HepG2 (cell line): ENCODE data around the gene ZFPL1. TPM values are rescaled to one million over a fixed set of nuclear protein-coding genes. Genes with fewer than 3 reads are reported as not detected.

Experiments
- HNRNPH1 ChIP-seq: fragments of 200-400 bp; formaldehyde crosslinking; optimal IDR thresholded peaks from 2 replicates; pipeline ENCODE3; 2017; ENCODE audit warnings: mild to moderate bottlenecking, low read depth, low read length
- MIER2 ChIP-seq: IDR thresholded peaks from 2 replicates; pipeline ENCODE4 v1.6.1; 2016; ENCODE audit warnings: missing biosample characterization, missing genetic modification reagents
- NCOR1 ChIP-seq: fragments of 200-600 bp; sonication (generic); IDR thresholded peaks from 2 replicates; pipeline ENCODE4 v1.7.0; 2017; ENCODE audit warnings: antibody characterized with exemption, low read length, borderline replicate concordance
- NFKBIZ ChIP-seq: IDR thresholded peaks from 2 replicates; pipeline ENCODE4 v1.6.1; 2018; ENCODE audit warnings: missing genetic modification reagents, missing compliant biosample characterization
- REL ChIP-seq: sonication (generic); formaldehyde crosslinking; conservative IDR thresholded peaks from 2 replicates; pipeline ENCODE4 v1.8.0; 2022; ENCODE audit warnings: mild to moderate bottlenecking, missing genetic modification reagents, moderate library complexity
- RNF2 ChIP-seq: fragments of 450-650 bp; conservative IDR thresholded peaks from 2 replicates; pipeline ENCODE4 v1.6.1; 2016; ENCODE audit warnings: low read depth
- SIX4 ChIP-seq: sonication (generic); formaldehyde crosslinking; IDR thresholded peaks from 2 replicates; pipeline ENCODE4 v1.4.0; 2020; ENCODE audit warnings: missing genetic modification reagents
- TRIM22 ChIP-seq: fragments of 450-650 bp; IDR thresholded peaks from 2 replicates; pipeline ENCODE4 v1.6.1; 2017
- WIZ ChIP-seq: sonication (generic); formaldehyde crosslinking; IDR thresholded peaks from 2 replicates; pipeline ENCODE4 v1.5.1; 2020; ENCODE audit warnings: mild to moderate bottlenecking, missing genetic modification reagents
- ZNF230 ChIP-seq: sonication (generic); formaldehyde crosslinking; IDR thresholded peaks from 2 replicates; pipeline ENCODE4 v1.4.0; 2020; ENCODE audit warnings: mild to moderate bottlenecking, missing genetic modification reagents
- ZNF251 ChIP-seq: sonication (generic); formaldehyde crosslinking; IDR thresholded peaks from 2 replicates; pipeline ENCODE4 v1.9.0; 2021; ENCODE audit warnings: mild to moderate bottlenecking, missing genetic modification reagents
- ZNF264 ChIP-seq: sonication (generic); formaldehyde crosslinking; IDR thresholded peaks from 2 replicates; pipeline ENCODE4 v1.4.0; 2020; ENCODE audit warnings: missing genetic modification reagents
- ZNF30 ChIP-seq: sonication (generic); formaldehyde crosslinking; IDR thresholded peaks from 2 replicates; pipeline ENCODE4 v1.5.0; 2020; ENCODE audit warnings: mild to moderate bottlenecking, missing genetic modification reagents
- ZNF329 ChIP-seq: sonication (generic); formaldehyde crosslinking; IDR thresholded peaks from 2 replicates; pipeline ENCODE4 v1.9.0; 2021; ENCODE audit warnings: low read depth, mild to moderate bottlenecking, missing genetic modification reagents
- ZNF33B ChIP-seq: sonication (generic); formaldehyde crosslinking; IDR thresholded peaks from 2 replicates; pipeline ENCODE4 v1.5.1; 2020; ENCODE audit warnings: mild to moderate bottlenecking, missing genetic modification reagents
- ZNF367 ChIP-seq: sonication (generic); formaldehyde crosslinking; IDR thresholded peaks from 2 replicates; pipeline ENCODE4 v1.4.0; 2020; ENCODE audit warnings: missing genetic modification reagents, borderline replicate concordance
- ZNF501 ChIP-seq: sonication (generic); formaldehyde crosslinking; IDR thresholded peaks from 2 replicates; pipeline ENCODE4 v1.5.1; 2020; ENCODE audit warnings: mild to moderate bottlenecking, moderate library complexity, missing genetic modification reagents
- ZNF547 ChIP-seq: sonication (generic); formaldehyde crosslinking; IDR thresholded peaks from 2 replicates; pipeline ENCODE4 v1.5.1; 2020; ENCODE audit warnings: mild to moderate bottlenecking, missing genetic modification reagents
- ZNF678 ChIP-seq: sonication (generic); formaldehyde crosslinking; IDR thresholded peaks from 2 replicates; pipeline ENCODE4 v1.4.0; 2020; ENCODE audit warnings: mild to moderate bottlenecking, missing genetic modification reagents
- ZNF709 ChIP-seq: sonication (generic); formaldehyde crosslinking; IDR thresholded peaks from 2 replicates; pipeline ENCODE4 v1.5.0; 2020; ENCODE audit warnings: mild to moderate bottlenecking, missing genetic modification reagents
- ZNF761 ChIP-seq: sonication (generic); formaldehyde crosslinking; conservative IDR thresholded peaks from 2 replicates; pipeline ENCODE4 v1.4.0; 2020; ENCODE audit warnings: mild to moderate bottlenecking, missing genetic modification reagents
- ZNF768 ChIP-seq: sonication (generic); formaldehyde crosslinking; IDR thresholded peaks from 2 replicates; pipeline ENCODE4 v1.4.0; 2020; ENCODE audit warnings: missing genetic modification reagents
- ZNF772 ChIP-seq: sonication (generic); formaldehyde crosslinking; IDR thresholded peaks from 2 replicates; pipeline ENCODE4 v1.5.0; 2020; ENCODE audit warnings: mild to moderate bottlenecking, missing genetic modification reagents
- polyA plus RNA-seq, 8 experiments: library from polyadenylated mRNA; depleted of rRNA in 3 of 8; stranded (reverse) in 7 of 8; unstranded in 1 of 8; fragments of >200 nt; fragmentation: Illumina TruSeq in 4 of 8; extraction: Trizol in 4 of 8; gene quantifications; 2 replicates each; pipeline versions ENCODE4 v1.2.1 to v1.2.3, GENCODE V29; 2011 to 2016; ENCODE audit warnings: low read depth in 4 of 8, missing spikeins in 1 of 8, mixed read lengths in 1 of 8; ENCODE audit not compliant: insufficient read depth in 1 of 8
- total RNA-seq, 5 experiments: library from RNA; depleted of rRNA; stranded (reverse); fragments of >200 nt; fragmentation: Illumina TruSeq; extraction: Trizol; gene quantifications; 2 replicates each; pipeline ENCODE4 v1.2.3, GENCODE V29; 2016; ENCODE audit warnings: low read depth in 1 of 5
- TF ChIP-seq, protein P1 (sequence below): sonication (generic); formaldehyde crosslinking; IDR thresholded peaks from 2 replicates; pipeline ENCODE4 v1.9.0; 2021; ENCODE audit warnings: missing genetic modification reagents, borderline replicate concordance
- TF ChIP-seq, protein P2 (sequence below): sonication (generic); formaldehyde crosslinking; IDR thresholded peaks from 2 replicates; pipeline ENCODE4 v1.8.0; 2022; ENCODE audit warnings: missing genetic modification reagents, mild to moderate bottlenecking, borderline replicate concordance
- TF ChIP-seq, protein P3 (sequence below): sonication (generic); formaldehyde crosslinking; IDR thresholded peaks from 2 replicates; pipeline ENCODE4 v1.5.0; 2020; ENCODE audit warnings: missing genetic modification reagents

ZFPL1 gene
- total and polyA plus RNA-seq, 2 of the 13 experiments (the other 11 are each of a cell fraction or from before 2014, with no cell fraction given), result 32.2 to 56.0 TPM

GRCh38 chr11:65112546-65113360 is 28.7 kb downstream of the ZFPL1 start (continued):
- TF ChIP-seq, protein P1, sequence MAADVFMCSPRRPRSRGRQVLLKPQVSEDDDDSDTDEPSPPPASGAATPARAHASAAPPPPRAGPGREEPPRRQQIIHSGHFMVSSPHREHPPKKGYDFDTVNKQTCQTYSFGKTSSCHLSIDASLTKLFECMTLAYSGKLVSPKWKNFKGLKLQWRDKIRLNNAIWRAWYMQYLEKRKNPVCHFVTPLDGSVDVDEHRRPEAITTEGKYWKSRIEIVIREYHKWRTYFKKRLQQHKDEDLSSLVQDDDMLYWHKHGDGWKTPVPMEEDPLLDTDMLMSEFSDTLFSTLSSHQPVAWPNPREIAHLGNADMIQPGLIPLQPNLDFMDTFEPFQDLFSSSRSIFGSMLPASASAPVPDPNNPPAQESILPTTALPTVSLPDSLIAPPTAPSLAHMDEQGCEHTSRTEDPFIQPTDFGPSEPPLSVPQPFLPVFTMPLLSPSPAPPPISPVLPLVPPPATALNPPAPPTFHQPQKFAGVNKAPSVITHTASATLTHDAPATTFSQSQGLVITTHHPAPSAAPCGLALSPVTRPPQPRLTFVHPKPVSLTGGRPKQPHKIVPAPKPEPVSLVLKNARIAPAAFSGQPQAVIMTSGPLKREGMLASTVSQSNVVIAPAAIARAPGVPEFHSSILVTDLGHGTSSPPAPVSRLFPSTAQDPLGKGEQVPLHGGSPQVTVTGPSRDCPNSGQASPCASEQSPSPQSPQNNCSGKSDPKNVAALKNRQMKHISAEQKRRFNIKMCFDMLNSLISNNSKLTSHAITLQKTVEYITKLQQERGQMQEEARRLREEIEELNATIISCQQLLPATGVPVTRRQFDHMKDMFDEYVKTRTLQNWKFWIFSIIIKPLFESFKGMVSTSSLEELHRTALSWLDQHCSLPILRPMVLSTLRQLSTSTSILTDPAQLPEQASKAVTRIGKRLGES, result 0 out of 2 replicates have a peak, but pooled peaks have one; percentile 27
- TF ChIP-seq MIER2 (CRISPR knock-in tag), result no peak
- TF ChIP-seq ZNF501 (CRISPR knock-in tag), result no peak
- TF ChIP-seq TRIM22, result no peak
- no peak for TF ChIP-seq ZNF251
- TF ChIP-seq ZNF678 (CRISPR knock-in tag), result no peak
- TF ChIP-seq REL (CRISPR knock-in tag), result 0 out of 2 replicates have a peak, but pooled peaks have one; percentile 36
- no peak for TF ChIP-seq ZNF33B (CRISPR knock-in tag)
- TF ChIP-seq ZNF772 (CRISPR knock-in tag), result peak; percentile 82; the same call in 1 of the 2 replicates
- TF ChIP-seq ZNF768 (CRISPR knock-in tag), result 0 out of 2 replicates have a peak, but pooled peaks have one; percentile 61
- no peak for TF ChIP-seq SIX4 (CRISPR knock-in tag)
- no peak; the same call in 1 of the 2 replicates for TF ChIP-seq ZNF547 (CRISPR knock-in tag)
- no peak for TF ChIP-seq ZNF367 (CRISPR knock-in tag)
- TF ChIP-seq, protein P2, sequence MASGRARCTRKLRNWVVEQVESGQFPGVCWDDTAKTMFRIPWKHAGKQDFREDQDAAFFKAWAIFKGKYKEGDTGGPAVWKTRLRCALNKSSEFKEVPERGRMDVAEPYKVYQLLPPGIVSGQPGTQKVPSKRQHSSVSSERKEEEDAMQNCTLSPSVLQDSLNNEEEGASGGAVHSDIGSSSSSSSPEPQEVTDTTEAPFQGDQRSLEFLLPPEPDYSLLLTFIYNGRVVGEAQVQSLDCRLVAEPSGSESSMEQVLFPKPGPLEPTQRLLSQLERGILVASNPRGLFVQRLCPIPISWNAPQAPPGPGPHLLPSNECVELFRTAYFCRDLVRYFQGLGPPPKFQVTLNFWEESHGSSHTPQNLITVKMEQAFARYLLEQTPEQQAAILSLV (CRISPR knock-in tag), result no peak
- TF ChIP-seq, protein P3, sequence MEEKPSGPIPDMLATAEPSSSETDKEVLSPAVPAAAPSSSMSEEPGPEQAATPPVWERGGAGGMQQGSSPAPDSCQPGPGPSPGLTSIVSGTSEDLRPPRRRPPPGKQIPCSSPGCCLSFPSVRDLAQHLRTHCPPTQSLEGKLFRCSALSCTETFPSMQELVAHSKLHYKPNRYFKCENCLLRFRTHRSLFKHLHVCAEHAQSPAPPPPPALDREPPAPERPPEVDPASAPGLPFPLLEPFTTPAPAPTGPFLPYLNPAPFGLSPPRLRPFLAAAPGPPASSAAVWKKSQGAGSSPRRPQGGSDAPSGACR (CRISPR knock-in tag), result no peak; the same call in 1 of the 2 replicates
- TF ChIP-seq ZNF230 (CRISPR knock-in tag), result no peak
- TF ChIP-seq NCOR1, result no peak
- no peak for TF ChIP-seq ZNF761
- TF ChIP-seq ZNF30 (CRISPR knock-in tag), result no peak
- TF ChIP-seq WIZ (CRISPR knock-in tag), result 0 out of 2 replicates have a peak, but pooled peaks have one; percentile 28
- no peak for TF ChIP-seq ZNF709 (CRISPR knock-in tag)
- TF ChIP-seq HNRNPH1, result no peak
- TF ChIP-seq ZNF329 (CRISPR knock-in tag), result no peak
- no peak for TF ChIP-seq RNF2
- 0 out of 2 replicates have a peak, but pooled peaks have one; percentile 58 for TF ChIP-seq NFKBIZ (CRISPR knock-in tag)
- no peak for TF ChIP-seq ZNF264 (CRISPR knock-in tag)
